ENCODE measurements around the gene HOXC9. TPM values are rescaled to one million over a fixed set of nuclear protein-coding genes. Genes with fewer than 3 reads are reported as not detected.

Gene HOXC9
- total and polyA plus RNA-seq, 4 donors, result 0.38 to 9.0 (median 2.6) TPM; not detected in 1

DNA sequence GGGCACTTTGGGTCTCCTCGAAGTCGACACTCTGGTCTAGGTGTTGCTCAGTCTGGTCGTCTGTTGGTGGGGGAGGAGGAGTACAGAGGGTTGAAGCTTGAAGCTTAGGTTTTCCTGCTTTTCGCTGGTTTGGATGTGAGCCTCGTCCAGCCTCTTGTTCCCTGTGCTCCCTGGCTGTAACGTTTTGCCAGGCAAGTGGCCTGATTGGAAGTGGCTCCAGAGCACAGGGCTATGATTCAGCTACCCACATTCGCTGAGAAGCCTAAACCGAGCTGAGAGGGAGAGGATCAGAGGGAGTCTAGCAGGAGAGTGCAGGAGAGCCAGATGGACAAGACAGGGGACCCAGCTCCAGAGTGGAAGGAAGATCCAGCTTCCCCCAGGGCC lies 8.9 kb upstream of the HOXC9 start:
- peaks cover 0 to 6% of the 10 kb centered on the region in 2 donors for H3K27me3 ChIP-seq (ENCODE audit: control insufficient read depth in 1 of 2, insufficient read depth in 2 of 2, low read length in 1 of 2)
- intact Hi-C loops (cut with DNase I), result no loop called here
- ATAC-seq (ENCODE audit: low FRiP score), result peak; percentile 63
- no peaks in the 10 kb centered on the region for H3K4me1 ChIP-seq (ENCODE audit: control insufficient read depth in 1 of 2, insufficient read depth in 2 of 2, low read length in 2 of 2)
- H3K4me3 ChIP-seq (ENCODE audit: low read length in 2 of 2), result no peak overlapping the region
- H3K36me3 ChIP-seq (ENCODE audit: control insufficient read depth in 1 of 2, insufficient read depth in 2 of 2, low read length in 1 of 2), result no peaks in the 10 kb centered on the region
- H3K9me3 ChIP-seq (ENCODE audit: control insufficient read depth, low read length), result no peaks in the 10 kb centered on the region
- 2 to 3% methylated on average over 8 of the region's 8 CpGs for WGBS, 2 donors
- H3K27ac ChIP-seq (ENCODE audit: low read depth in 1 of 2, low read length in 2 of 2), result no peak overlapping the region
- no peak for DNase-seq

DNA sequence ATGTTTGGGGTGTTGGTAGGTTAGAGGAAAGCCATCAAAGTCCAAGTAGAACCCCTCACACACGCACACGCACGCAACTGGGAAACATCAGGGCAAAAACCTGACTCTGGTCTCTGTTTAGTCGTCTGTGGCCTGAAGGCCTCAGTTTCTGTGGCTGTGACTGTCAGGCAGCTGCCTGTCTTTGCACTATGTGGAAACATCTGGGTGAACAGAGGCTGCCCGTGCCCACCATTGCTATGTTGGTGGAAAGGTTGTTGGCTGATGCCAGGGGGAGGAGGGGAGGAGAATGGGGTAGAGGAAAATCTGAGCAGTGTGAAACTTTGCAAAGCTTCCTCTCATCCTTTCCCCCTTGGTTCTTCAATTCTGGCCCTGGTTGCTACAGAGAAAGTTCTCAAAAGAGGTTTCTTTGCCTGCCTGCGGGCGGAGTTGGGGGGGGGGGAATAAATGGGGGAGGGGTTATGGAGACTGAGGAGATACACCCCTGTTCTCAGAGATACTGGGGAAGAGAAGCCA lies 7.5 kb upstream of the HOXC9 start:
- DNase-seq (no peak), ATAC-seq (ENCODE audit: low FRiP score) (no peak)
- Histone ChIP-seq H3K4me1 (ENCODE audit: control insufficient read depth in 1 of 2, insufficient read depth in 2 of 2, low read length in 2 of 2) (no peaks in the 10 kb centered on the region), H3K27me3 (ENCODE audit: control insufficient read depth in 1 of 2, insufficient read depth in 2 of 2, low read length in 1 of 2) (peaks cover 0 to 6% of the 10 kb centered on the region in 2 donors), H3K36me3 (ENCODE audit: control insufficient read depth in 1 of 2, insufficient read depth in 2 of 2, low read length in 1 of 2) (no peaks in the 10 kb centered on the region), H3K9me3 (ENCODE audit: control insufficient read depth, low read length) (no peaks in the 10 kb centered on the region), H3K27ac (ENCODE audit: low read depth in 1 of 2, low read length in 2 of 2) (no peak overlapping the region), H3K4me3 (ENCODE audit: low read length in 2 of 2) (no peak overlapping the region)
- intact Hi-C loops (cut with DNase I), result no loop called here
- 73 to 75% methylated on average over 7 of the region's 7 CpGs for WGBS, 2 donors

DNA sequence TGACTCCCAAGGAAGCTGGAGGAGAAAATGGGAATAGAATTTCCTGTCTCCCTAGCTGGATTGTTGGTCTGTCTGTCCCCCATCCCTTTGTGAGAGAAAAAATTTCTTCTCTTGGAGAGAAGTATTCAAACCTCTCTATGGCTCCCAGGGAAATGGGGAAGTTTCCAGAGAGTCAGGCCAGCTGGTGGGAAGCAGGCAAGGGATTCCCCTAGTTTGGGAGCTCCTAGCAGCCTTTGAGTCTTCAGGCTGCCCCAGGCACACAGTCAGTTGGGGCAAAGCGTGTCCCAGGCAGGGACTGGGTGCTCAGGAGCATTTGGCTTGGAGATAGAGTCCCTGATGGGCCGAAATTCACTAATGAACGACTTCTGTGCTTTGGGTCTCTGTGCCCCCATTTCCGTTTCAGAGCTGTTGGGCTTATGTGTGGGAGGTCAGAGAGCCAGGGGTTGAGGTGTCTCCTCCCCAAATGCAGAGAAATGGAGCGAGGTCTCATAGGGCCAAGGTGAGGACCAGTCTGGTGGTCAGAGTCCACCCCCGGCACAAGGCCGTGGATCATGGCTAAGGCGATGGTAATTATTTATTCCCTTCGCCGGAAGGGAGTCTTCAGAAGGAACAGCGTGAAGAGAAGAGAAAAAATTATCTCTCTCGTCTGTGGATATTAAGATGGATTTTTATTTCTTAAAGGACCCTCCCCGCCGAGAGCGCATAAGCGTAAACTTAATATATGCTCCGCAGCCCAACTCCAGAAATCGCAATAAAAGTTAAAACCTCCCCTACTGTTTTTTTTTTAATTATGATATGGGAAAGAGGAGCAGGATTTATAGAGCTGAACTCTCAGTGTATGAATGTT lies 6.6 kb upstream of the HOXC9 start:
- ATAC-seq (ENCODE audit: low FRiP score) (no peak), DNase-seq (no peak)
- Histone ChIP-seq H3K27me3 (ENCODE audit: control insufficient read depth in 1 of 2, insufficient read depth in 2 of 2, low read length in 1 of 2) (peaks cover 0 to 6% of the 10 kb centered on the region in 2 donors), H3K9me3 (ENCODE audit: control insufficient read depth, low read length) (no peaks in the 10 kb centered on the region), H3K4me3 (ENCODE audit: low read length in 2 of 2) (no peak overlapping the region), H3K27ac (ENCODE audit: low read depth in 1 of 2, low read length in 2 of 2) (no peak overlapping the region), H3K36me3 (ENCODE audit: control insufficient read depth in 1 of 2, insufficient read depth in 2 of 2, low read length in 1 of 2) (no peaks in the 10 kb centered on the region), H3K4me1 (ENCODE audit: control insufficient read depth in 1 of 2, insufficient read depth in 2 of 2, low read length in 2 of 2) (no peaks in the 10 kb centered on the region)
- intact Hi-C loops (cut with DNase I), result no loop called here
- 55 to 58% methylated on average over 18 of the region's 18 CpGs for WGBS, 2 donors

DNA sequence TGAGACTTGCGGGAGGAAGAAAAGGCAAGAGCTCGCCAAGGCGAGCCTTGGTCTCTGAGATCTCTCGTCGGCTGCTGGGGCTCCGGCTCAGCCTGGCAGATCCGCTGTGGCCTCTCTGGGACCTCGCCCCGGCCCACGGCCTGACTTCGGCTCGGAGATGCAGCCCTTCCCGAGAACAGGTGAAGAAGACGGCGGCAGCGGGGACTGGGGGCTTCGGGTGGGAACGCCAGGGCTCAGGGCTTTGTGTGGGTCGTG lies 6.0 kb upstream of the HOXC9 start:
- no peaks in the 10 kb centered on the region for H3K9me3 ChIP-seq (ENCODE audit: control insufficient read depth, low read length)
- peaks cover 0 to 6% of the 10 kb centered on the region in 2 donors for H3K27me3 ChIP-seq (ENCODE audit: control insufficient read depth in 1 of 2, insufficient read depth in 2 of 2, low read length in 1 of 2)
- no peaks in the 10 kb centered on the region for H3K36me3 ChIP-seq (ENCODE audit: control insufficient read depth in 1 of 2, insufficient read depth in 2 of 2, low read length in 1 of 2)
- intact Hi-C loops (cut with DNase I), result no loop called here
- no peak overlapping the region for H3K27ac ChIP-seq (ENCODE audit: low read depth in 1 of 2, low read length in 2 of 2)
- H3K4me1 ChIP-seq (ENCODE audit: control insufficient read depth in 1 of 2, insufficient read depth in 2 of 2, low read length in 2 of 2), result no peaks in the 10 kb centered on the region
- no peak for DNase-seq
- 14 to 18% methylated on average over 19 of the region's 19 CpGs for WGBS, 2 donors
- no peak for ATAC-seq (ENCODE audit: low FRiP score)
- no peak overlapping the region for H3K4me3 ChIP-seq (ENCODE audit: low read length in 2 of 2)

DNA sequence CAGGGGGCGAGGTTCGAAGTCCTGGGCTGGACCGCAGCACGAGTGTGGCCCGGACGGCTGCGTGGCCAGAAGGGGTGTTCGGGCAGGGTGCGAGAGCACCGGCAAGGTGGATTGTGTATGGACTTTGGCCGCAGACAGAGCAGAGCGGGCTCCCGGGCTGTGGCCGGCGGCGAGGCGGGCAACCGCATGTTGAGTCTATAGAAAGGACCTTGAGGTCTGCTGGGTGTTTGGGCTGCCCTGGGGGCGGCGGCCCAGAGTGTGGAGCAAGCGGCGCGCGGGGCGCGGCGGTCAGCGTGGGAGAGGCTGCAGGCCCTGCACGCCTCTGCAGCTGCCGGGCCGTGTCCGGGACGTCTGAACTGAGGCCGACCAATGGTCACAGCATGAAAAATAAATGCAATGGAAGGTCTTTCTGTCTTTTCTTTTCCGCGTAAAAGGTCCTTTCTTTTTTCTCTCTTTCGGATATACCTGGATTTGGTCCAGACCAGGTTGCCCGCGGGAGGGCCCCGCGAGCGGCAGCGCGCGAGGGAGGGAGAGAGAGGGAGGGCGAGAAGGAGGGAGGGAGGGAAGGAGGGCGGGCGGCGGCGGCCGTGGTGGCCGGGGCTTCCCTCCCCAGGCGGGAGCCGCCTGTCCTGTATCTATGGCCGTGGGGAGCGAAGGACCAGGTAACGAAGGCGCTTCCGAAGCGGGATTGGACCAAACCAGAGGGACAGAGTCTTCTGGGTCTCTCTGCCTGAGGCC lies 5.5 kb upstream of the HOXC9 start:
- intact Hi-C loops (cut with DNase I), result no loop called here
- DNase-seq, result no peak
- no peaks in the 10 kb centered on the region for H3K4me1 ChIP-seq (ENCODE audit: control insufficient read depth in 1 of 2, insufficient read depth in 2 of 2, low read length in 2 of 2)
- H3K36me3 ChIP-seq (ENCODE audit: control insufficient read depth in 1 of 2, insufficient read depth in 2 of 2, low read length in 1 of 2), result no peaks in the 10 kb centered on the region
- H3K27ac ChIP-seq (ENCODE audit: low read depth in 1 of 2, low read length in 2 of 2), result no peak overlapping the region
- WGBS, 2 donors, result 9% methylated on average over 51 to 60 of the region's 60 CpGs
- H3K9me3 ChIP-seq (ENCODE audit: control insufficient read depth, low read length), result no peaks in the 10 kb centered on the region
- peaks cover 0 to 6% of the 10 kb centered on the region in 2 donors for H3K27me3 ChIP-seq (ENCODE audit: control insufficient read depth in 1 of 2, insufficient read depth in 2 of 2, low read length in 1 of 2)
- ATAC-seq (ENCODE audit: low FRiP score), result no peak
- no peak overlapping the region for H3K4me3 ChIP-seq (ENCODE audit: low read length in 2 of 2)

DNA sequence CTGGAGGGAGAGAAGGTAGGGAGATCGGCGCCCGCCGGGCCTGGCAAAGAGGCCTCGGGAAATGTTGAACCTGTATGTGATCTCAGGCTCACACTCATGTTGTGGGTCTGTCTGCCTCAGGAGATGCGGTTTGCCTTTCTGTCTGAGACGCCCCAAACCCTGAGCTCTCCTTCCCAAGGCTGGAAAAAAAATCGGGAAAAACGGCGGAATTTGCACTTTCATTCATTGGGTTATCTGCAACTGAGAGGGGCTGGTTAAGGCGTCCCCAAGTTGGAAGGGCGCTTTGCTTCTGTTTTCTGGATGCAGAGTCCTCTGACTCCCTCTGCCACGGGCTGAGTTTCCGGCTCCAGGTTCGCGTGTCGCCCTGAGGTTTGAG lies 5.0 kb upstream of the HOXC9 start:
- intact Hi-C loops (cut with DNase I), result no loop called here
- ATAC-seq (ENCODE audit: low FRiP score) (peak; percentile 27), DNase-seq (no peak)
- Histone ChIP-seq H3K27ac (ENCODE audit: low read depth in 1 of 2, low read length in 2 of 2) (no peak overlapping the region), H3K36me3 (ENCODE audit: control insufficient read depth in 1 of 2, insufficient read depth in 2 of 2, low read length in 1 of 2) (no peaks in the 10 kb centered on the region), H3K27me3 (ENCODE audit: control insufficient read depth in 1 of 2, insufficient read depth in 2 of 2, low read length in 1 of 2) (peaks cover 0 to 6% of the 10 kb centered on the region in 2 donors), H3K9me3 (ENCODE audit: control insufficient read depth, low read length) (no peaks in the 10 kb centered on the region), H3K4me1 (ENCODE audit: control insufficient read depth in 1 of 2, insufficient read depth in 2 of 2, low read length in 2 of 2) (no peaks in the 10 kb centered on the region), H3K4me3 (ENCODE audit: low read length in 2 of 2) (no peak overlapping the region)
- WGBS, 2 donors, result 20% methylated on average over 17 of the region's 17 CpGs

DNA sequence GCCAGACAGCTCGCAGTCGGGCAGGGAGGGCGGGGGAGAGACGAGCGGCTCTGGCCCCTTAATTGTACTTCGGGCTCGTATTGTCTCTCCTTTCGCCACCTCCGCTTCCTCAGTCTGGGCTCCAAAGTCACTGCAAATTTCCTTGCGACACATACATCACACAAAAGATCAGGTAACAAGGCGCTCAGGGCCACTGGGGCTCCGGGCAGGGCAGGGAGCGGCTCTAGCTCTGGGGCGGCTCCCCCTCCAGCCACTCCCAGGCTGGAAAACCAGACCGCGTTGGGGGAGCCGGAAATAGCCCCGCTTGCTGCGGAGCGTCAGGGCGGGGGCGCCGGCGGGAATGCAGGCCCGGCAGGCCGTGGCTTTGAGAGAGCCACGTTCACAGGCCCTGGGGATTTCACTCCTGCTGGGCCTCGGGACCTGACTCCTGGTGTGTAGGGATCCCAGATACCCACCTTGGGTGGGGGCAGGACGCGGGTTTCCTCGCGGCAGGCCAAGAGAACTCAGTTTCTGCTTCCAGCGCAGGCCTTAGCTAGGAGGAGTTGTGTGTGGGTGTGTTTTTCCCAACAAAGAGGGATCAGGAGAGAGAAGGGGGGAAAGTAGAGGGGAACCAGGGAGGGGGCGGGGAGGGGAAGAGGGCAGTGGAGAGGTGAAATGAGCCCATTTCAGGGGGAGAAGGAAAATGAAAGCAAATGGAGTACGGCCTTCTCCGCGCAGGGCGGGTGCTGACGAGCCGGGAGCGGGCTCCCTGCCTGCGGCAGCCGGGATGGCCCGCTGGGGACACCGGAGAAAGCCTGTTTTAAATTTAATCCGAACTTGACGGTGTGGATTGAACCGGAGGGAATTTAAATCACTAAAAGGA lies 4.4 kb upstream of the HOXC9 start:
- intact Hi-C loops (cut with DNase I), result no loop called here
- Histone ChIP-seq H3K27me3 (ENCODE audit: control insufficient read depth in 1 of 2, insufficient read depth in 2 of 2, low read length in 1 of 2) (peaks cover 0 to 4% of the 10 kb centered on the region in 2 donors), H3K9me3 (ENCODE audit: control insufficient read depth, low read length) (no peaks in the 10 kb centered on the region), H3K4me1 (ENCODE audit: control insufficient read depth in 1 of 2, insufficient read depth in 2 of 2, low read length in 2 of 2) (no peaks in the 10 kb centered on the region), H3K4me3 (ENCODE audit: low read length in 2 of 2) (peak overlapping the region in 1 of 2 donors; percentile 13), H3K27ac (ENCODE audit: low read depth in 1 of 2, low read length in 2 of 2) (no peak overlapping the region), H3K36me3 (ENCODE audit: control insufficient read depth in 1 of 2, insufficient read depth in 2 of 2, low read length in 1 of 2) (no peaks in the 10 kb centered on the region)
- ATAC-seq (ENCODE audit: low FRiP score), result peak; percentile 65
- WGBS, 2 donors, result 38 to 43% methylated on average over 48 of the region's 48 CpGs
- DNase-seq, result peak in 1 of 2 donors; percentile 90

DNA sequence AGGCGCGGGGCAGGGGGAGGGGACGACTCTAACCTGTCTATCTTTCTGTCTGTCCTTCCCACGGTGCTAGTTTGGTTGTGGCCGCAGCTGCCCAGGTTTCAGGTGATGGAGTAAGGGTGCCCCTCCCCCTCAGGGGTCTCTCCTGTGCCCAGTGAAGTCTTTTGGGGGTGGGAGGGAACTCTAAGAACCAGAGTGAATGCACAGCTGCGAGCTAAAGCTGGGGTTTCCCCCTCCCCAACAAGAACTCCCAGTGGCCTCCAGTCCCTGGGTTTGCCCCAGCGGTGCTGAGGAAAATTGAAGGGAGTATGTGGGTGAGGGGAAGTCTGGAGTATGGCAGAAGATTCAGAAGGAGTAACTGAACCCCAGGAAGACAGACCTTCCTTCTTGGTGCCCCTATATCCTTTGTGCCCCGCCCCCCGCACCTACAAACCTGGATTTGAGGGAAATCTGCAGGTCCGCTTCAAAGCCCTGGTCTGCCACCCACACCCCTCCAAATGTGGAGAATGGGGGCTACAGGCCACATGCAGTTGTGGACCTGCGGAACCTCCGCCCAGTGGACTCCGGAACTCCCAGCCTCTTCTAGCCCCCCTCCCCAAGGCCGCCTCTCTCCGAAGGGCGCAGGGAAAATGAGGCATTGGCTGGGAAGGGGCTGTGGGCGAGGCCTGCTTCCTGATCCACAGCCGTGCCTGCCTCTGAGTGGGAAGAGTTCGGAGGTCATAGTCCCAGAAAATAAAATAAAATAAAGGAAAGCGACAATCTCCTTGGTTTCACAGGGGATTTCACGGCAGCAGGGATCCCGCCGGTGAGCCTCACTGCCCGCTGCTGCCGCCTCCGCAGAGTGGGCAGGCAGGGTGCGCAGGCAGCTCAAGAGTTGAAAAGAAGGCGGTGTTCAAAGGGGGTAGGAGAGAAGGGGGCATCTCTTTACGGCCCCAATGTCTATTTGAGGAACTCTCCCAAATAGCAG lies 3.4 kb upstream of the HOXC9 start:
- WGBS, 2 donors, result 84 to 91% methylated on average over 29 of the region's 29 CpGs
- H3K4me3 ChIP-seq (ENCODE audit: low read length in 2 of 2), result no peak overlapping the region
- DNase-seq (no peak), ATAC-seq (ENCODE audit: low FRiP score) (no peak)
- peaks cover 0 to 2% of the 10 kb centered on the region in 2 donors for H3K27me3 ChIP-seq (ENCODE audit: control insufficient read depth in 1 of 2, insufficient read depth in 2 of 2, low read length in 1 of 2)
- no peaks in the 10 kb centered on the region for H3K9me3 ChIP-seq (ENCODE audit: control insufficient read depth, low read length)
- intact Hi-C loops (cut with DNase I), result no loop called here
- H3K27ac ChIP-seq (ENCODE audit: low read depth in 1 of 2, low read length in 2 of 2), result no peak overlapping the region
- H3K36me3 ChIP-seq (ENCODE audit: control insufficient read depth in 1 of 2, insufficient read depth in 2 of 2, low read length in 1 of 2), result no peaks in the 10 kb centered on the region
- H3K4me1 ChIP-seq (ENCODE audit: control insufficient read depth in 1 of 2, insufficient read depth in 2 of 2, low read length in 2 of 2), result no peaks in the 10 kb centered on the region

All from aorta (tissue), 5 donors.